Mononuclear cell (primary cell): ENCODE results near the gene PPFIA1. TPM values are rescaled to one million over a fixed set of nuclear protein-coding genes. Genes with fewer than 3 reads are reported as not detected.

Source experiments
- H3K27me3 ChIP-seq: 2 replicates; pipeline ENCODE4 v1.6.0; 2011; ENCODE audit warnings: low read length, control low read depth; ENCODE audit not compliant: insufficient read depth
- H3K4me1 ChIP-seq: 2 replicates; pipeline ENCODE4 v1.5.1; 2011; ENCODE audit warnings: mild to moderate bottlenecking, low read length, control low read depth; ENCODE audit not compliant: insufficient read depth
- H3K4me3 ChIP-seq: 2 replicates; pipeline ENCODE4 v1.5.1; 2011; ENCODE audit warnings: mild to moderate bottlenecking, low read length, moderate library complexity
- H3K9me3 ChIP-seq: 2 replicates; pipeline ENCODE4 v1.5.1; 2011; ENCODE audit warnings: low read depth, mild to moderate bottlenecking, control low read depth, low read length
- total RNA-seq: library from RNA; depleted of rRNA; stranded (reverse); fragments of >200 nt; gene quantifications from one replicate; pipeline ENCODE4 v1.2.3, GENCODE V29; 2012

PPFIA1 gene
- total RNA-seq, 1 donor = 31.4 TPM

- Histone ChIP-seq H3K4me1 (peaks cover 21% of the 10 kb centered on the region), H3K9me3 (no peaks in the 10 kb centered on the region), H3K27me3 (no peaks in the 10 kb centered on the region), H3K4me3 (no peak overlapping the region)
Measured at GRCh38 chr11:70364178-70364577, 93.7 kb downstream of the PPFIA1 start.

- H3K4me3 ChIP-seq = no peak overlapping the region
- no peaks in the 10 kb centered on the region for H3K9me3 ChIP-seq
- H3K27me3 ChIP-seq = no peaks in the 10 kb centered on the region
- peaks cover 21% of the 10 kb centered on the region for H3K4me1 ChIP-seq
Measured at GRCh38 chr11:70364745-70365543, 94.5 kb downstream of the PPFIA1 start.

- Histone ChIP-seq H3K4me3 (no peak overlapping the region), H3K9me3 (no peaks in the 10 kb centered on the region), H3K4me1 (peaks cover 21% of the 10 kb centered on the region)
Measured at GRCh38 chr11:70365544-70365927, 95.0 kb downstream of the PPFIA1 start.

GRCh38 chr11:70367071-70367470 is 96.6 kb downstream of the PPFIA1 start:
- H3K4me3 ChIP-seq = no peak overlapping the region
- no peaks in the 10 kb centered on the region for H3K27me3 ChIP-seq
- no peaks in the 10 kb centered on the region for H3K9me3 ChIP-seq
- H3K4me1 ChIP-seq = peaks cover 21% of the 10 kb centered on the region

More at GRCh38 chr11:70365544-70365927, 95.0 kb downstream of the PPFIA1 start:
- no peaks in the 10 kb centered on the region for H3K27me3 ChIP-seq

GRCh38 chr11:70368961-70369360 is 98.5 kb downstream of the PPFIA1 start:
- Histone ChIP-seq H3K4me1 (peaks cover 19% of the 10 kb centered on the region), H3K27me3 (no peaks in the 10 kb centered on the region), H3K9me3 (no peaks in the 10 kb centered on the region), H3K4me3 (no peak overlapping the region)

- Histone ChIP-seq H3K4me1 (no peaks in the 10 kb centered on the region), H3K9me3 (no peaks in the 10 kb centered on the region), H3K4me3 (no peak overlapping the region), H3K27me3 (no peaks in the 10 kb centered on the region)
Measured at GRCh38 chr11:70371241-70371640, 100.8 kb downstream of the PPFIA1 start.

GRCh38 chr11:70372076-70372475 is 101.6 kb downstream of the PPFIA1 start:
- H3K9me3 ChIP-seq = no peaks in the 10 kb centered on the region
- H3K27me3 ChIP-seq = no peaks in the 10 kb centered on the region
- no peaks in the 10 kb centered on the region for H3K4me1 ChIP-seq
- H3K4me3 ChIP-seq = no peak overlapping the region

- Histone ChIP-seq H3K9me3 (no peaks in the 10 kb centered on the region), H3K27me3 (no peaks in the 10 kb centered on the region), H3K4me1 (no peaks in the 10 kb centered on the region), H3K4me3 (no peak overlapping the region)
Measured at GRCh38 chr11:70376621-70377020, 106.1 kb downstream of the PPFIA1 start.

- H3K4me1 ChIP-seq = no peaks in the 10 kb centered on the region
Measured at GRCh38 chr11:70377645-70378044, 107.2 kb downstream of the PPFIA1 start.

GRCh38 chr11:70378506-70379134 is 108.1 kb downstream of the PPFIA1 start:
- Histone ChIP-seq H3K4me1 (no peaks in the 10 kb centered on the region), H3K4me3 (no peak overlapping the region), H3K27me3 (no peaks in the 10 kb centered on the region), H3K9me3 (no peaks in the 10 kb centered on the region)

More at GRCh38 chr11:70377645-70378044, 107.2 kb downstream of the PPFIA1 start:
- no peak overlapping the region for H3K4me3 ChIP-seq
- no peaks in the 10 kb centered on the region for H3K9me3 ChIP-seq
- H3K27me3 ChIP-seq = no peaks in the 10 kb centered on the region

GRCh38 chr11:70381350-70381749 is 110.9 kb downstream of the PPFIA1 start:
- Histone ChIP-seq H3K4me1 (no peaks in the 10 kb centered on the region), H3K4me3 (no peak overlapping the region), H3K27me3 (no peaks in the 10 kb centered on the region), H3K9me3 (no peaks in the 10 kb centered on the region)

- Histone ChIP-seq H3K9me3 (no peaks in the 10 kb centered on the region), H3K27me3 (no peaks in the 10 kb centered on the region), H3K4me1 (no peaks in the 10 kb centered on the region), H3K4me3 (no peak overlapping the region)
Measured at GRCh38 chr11:70381872-70382861, 111.7 kb downstream of the PPFIA1 start.

GRCh38 chr11:70383664-70384565 is 113.4 kb downstream of the PPFIA1 start:
- no peak overlapping the region for H3K4me3 ChIP-seq
- H3K4me1 ChIP-seq = no peaks in the 10 kb centered on the region
- peaks cover 5% of the 10 kb centered on the region for H3K27me3 ChIP-seq
- H3K9me3 ChIP-seq = no peaks in the 10 kb centered on the region

GRCh38 chr11:70384566-70385152 is 114.2 kb downstream of the PPFIA1 start:
- Histone ChIP-seq H3K4me1 (no peaks in the 10 kb centered on the region), H3K4me3 (no peak overlapping the region), H3K27me3 (peaks cover 10% of the 10 kb centered on the region), H3K9me3 (no peaks in the 10 kb centered on the region)
